ENCODE data around the gene OR11H12. TPM values are rescaled to one million over a fixed set of nuclear protein-coding genes. Genes with fewer than 3 reads are reported as not detected.

The OR11H12 gene
- total RNA-seq, result not detected in 2 replicates

GRCh38 chr14:18600817-18601216, at the start of gene OR11H12:
OR11H12 (plus strand) TSS chr14:18601117; CDS start chr14:18601117, 0 bp downstream.

All from airway epithelial cell (primary cell).